K562 (cell line): ENCODE measurements around the gene ANO1. TPM values are rescaled to one million over a fixed set of nuclear protein-coding genes. Genes with fewer than 3 reads are reported as not detected.

Source experiments
- polyA plus RNA-seq, 8 experiments: library from polyadenylated mRNA; depleted of rRNA in 4 of 8; stranded (reverse) in 5 of 8; unstranded in 3 of 8; fragments of >200 nt; fragmentation: Nextera tagmentation in 2 of 8; fragmentation: Illumina TruSeq in 1 of 8; extraction: Ambion mirVana in 2 of 8; extraction: Trizol in 1 of 8; gene quantifications; 2 replicates each; pipeline versions ENCODE4 v1.2.1 to v1.2.3, GENCODE V29; 2011 to 2014; ENCODE audit warnings: inconsistent platforms in 1 of 8, missing spikeins in 1 of 8
- small RNA-seq: library from RNA; depleted of rRNA; stranded (forward); fragments of <200 nt; gene quantifications from one replicate; pipeline ENCODE3, GENCODE V24; 2014
- total RNA-seq, 7 experiments: library from RNA; depleted of rRNA in 6 of 7; stranded (reverse); fragments of >200 nt in 6 of 7; fragmentation: Illumina TruSeq in 2 of 7; extraction: Trizol in 2 of 7; gene quantifications; 2 replicates each; pipeline versions ENCODE4 v1.2.1 to v1.2.3, GENCODE V29; 2011 to 2021; ENCODE audit warnings: low replicate concordance in 1 of 7

Gene ANO1
- total and polyA plus RNA-seq, 9 of the 15 experiments (the other 6 are each of a cell fraction or from before 2014, with no cell fraction given): not detected

Small RNA genes lying within 50 kb of the gene (small RNA-seq; reads per million reads assigned to genes)
- gene RNU6-1175P: not detected

Other genes starting within 250 kb of the ANO1 start
- gene FADD, start 125.0 kb downstream of the ANO1 start, total RNA-seq (2014; rRNA removed): 20.1 and 20.4 TPM in 2 replicates
- 15.5 and 17.2 TPM in 2 replicates for gene FADD, start 125.0 kb downstream of the ANO1 start, total RNA-seq (2014; rRNA removed; fragmentation: Illumina TruSeq; extraction: Trizol)
- 18.4 and 20.9 TPM in 2 replicates for gene FADD, start 125.0 kb downstream of the ANO1 start, total RNA-seq (2015; rRNA removed; fragmentation: Illumina TruSeq; extraction: Trizol)
- gene FADD, start 125.0 kb downstream of the ANO1 start, total RNA-seq (2021): 24.1 and 26.2 TPM in 2 replicates
- gene FADD, start 125.0 kb downstream of the ANO1 start, polyA plus RNA-seq (2011; rRNA removed): 23.6 and 26.9 TPM in 2 replicates
- gene FADD, start 125.0 kb downstream of the ANO1 start, polyA plus RNA-seq (2014; fragmentation: Illumina TruSeq; extraction: Trizol): 17.2 and 17.7 TPM in 2 replicates
- under 1 TPM; 0.29 to 0.30 TPM for gene FADD, start 125.0 kb downstream of the ANO1 start, polyA plus RNA-seq (2014; fragmentation: Nextera tagmentation; extraction: Ambion mirVana)
- gene FADD, start 125.0 kb downstream of the ANO1 start, polyA plus RNA-seq (2014; rRNA removed): 26.7 and 28.7 TPM in 2 replicates
- 24.9 and 26.0 TPM in 2 replicates for gene PPFIA1, start 192.4 kb downstream of the ANO1 start, total RNA-seq (2014; rRNA removed)
- 28.5 and 31.6 TPM in 2 replicates for gene PPFIA1, start 192.4 kb downstream of the ANO1 start, total RNA-seq (2014; rRNA removed; fragmentation: Illumina TruSeq; extraction: Trizol)
- gene PPFIA1, start 192.4 kb downstream of the ANO1 start, total RNA-seq (2015; rRNA removed; fragmentation: Illumina TruSeq; extraction: Trizol): 28.9 and 30.3 TPM in 2 replicates
- gene PPFIA1, start 192.4 kb downstream of the ANO1 start, total RNA-seq (2021): 33.1 and 38.4 TPM in 2 replicates
- gene PPFIA1, start 192.4 kb downstream of the ANO1 start, polyA plus RNA-seq (2011; rRNA removed): 41.5 and 48.0 TPM in 2 replicates
- 36.2 and 39.5 TPM in 2 replicates for gene PPFIA1, start 192.4 kb downstream of the ANO1 start, polyA plus RNA-seq (2014; fragmentation: Illumina TruSeq; extraction: Trizol)
- 10 to 100 TPM in 1 of 2 experiments, 1 to 10 TPM in 1; 9.9 to 13.3 TPM for gene PPFIA1, start 192.4 kb downstream of the ANO1 start, polyA plus RNA-seq (2014; fragmentation: Nextera tagmentation; extraction: Ambion mirVana)
- gene PPFIA1, start 192.4 kb downstream of the ANO1 start, polyA plus RNA-seq (2014; rRNA removed): 27.4 and 31.0 TPM in 2 replicates